NCI-H226 (cell line): ENCODE data around the gene LSM2.
"Not testable (repeated sequence)": the region's sequence is repeated elsewhere in the genome, so short reads cannot be mapped to it uniquely, and the experiment has no call there.

ENCODE experiments used
- DNase-seq: peaks from one replicate; pipeline ENCODE4 v3.0.0-alpha.2; 2015

LSM2 gene

GRCh38 chr6:31827286-31828079 is 20.7 kb upstream of the LSM2 start, which contains the start of gene HSPA1B:
HSPA1B (plus strand) TSS chr6:31827738; CDS start chr6:31827951, 213 bp downstream.
- peak; percentile 100 for DNase-seq

GRCh38 chr6:31826793-31827285 is 20.1 kb upstream of the LSM2 start:
- DNase-seq = peak; percentile 83

GRCh38 chr6:31825553-31825952 is 18.8 kb upstream of the LSM2 start:
- DNase-seq = no peak

DNA sequence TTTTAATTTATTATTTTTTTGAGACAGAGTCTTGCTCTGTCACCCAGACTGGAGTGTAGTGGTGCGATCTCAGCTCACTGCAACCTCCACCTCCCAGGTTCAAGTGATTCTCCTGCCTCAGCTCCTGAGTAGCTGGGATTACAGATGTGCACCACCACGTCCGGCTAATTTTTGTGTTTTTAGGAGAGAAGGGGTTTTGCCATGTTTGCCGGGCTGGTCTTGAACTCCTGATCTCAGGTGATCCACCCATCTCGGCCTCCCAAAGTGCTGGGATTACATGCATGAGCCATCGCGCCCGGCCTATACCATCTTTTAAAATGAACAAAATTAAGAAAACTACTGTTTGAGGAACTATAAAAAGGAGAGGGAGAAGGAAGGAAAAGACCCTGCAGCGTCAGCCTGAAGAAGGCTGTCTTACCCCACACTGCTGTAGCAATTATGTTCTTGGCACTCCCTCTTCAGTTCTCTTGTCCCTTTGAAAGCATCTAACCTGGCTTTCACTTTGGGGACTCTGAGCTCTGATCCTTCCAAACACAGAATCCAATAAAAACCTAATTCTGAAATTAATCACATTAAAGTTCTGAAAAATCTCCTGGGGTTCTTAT is 16.9 kb upstream of the LSM2 start:
- DNase-seq = not testable (repeated sequence)

DNA sequence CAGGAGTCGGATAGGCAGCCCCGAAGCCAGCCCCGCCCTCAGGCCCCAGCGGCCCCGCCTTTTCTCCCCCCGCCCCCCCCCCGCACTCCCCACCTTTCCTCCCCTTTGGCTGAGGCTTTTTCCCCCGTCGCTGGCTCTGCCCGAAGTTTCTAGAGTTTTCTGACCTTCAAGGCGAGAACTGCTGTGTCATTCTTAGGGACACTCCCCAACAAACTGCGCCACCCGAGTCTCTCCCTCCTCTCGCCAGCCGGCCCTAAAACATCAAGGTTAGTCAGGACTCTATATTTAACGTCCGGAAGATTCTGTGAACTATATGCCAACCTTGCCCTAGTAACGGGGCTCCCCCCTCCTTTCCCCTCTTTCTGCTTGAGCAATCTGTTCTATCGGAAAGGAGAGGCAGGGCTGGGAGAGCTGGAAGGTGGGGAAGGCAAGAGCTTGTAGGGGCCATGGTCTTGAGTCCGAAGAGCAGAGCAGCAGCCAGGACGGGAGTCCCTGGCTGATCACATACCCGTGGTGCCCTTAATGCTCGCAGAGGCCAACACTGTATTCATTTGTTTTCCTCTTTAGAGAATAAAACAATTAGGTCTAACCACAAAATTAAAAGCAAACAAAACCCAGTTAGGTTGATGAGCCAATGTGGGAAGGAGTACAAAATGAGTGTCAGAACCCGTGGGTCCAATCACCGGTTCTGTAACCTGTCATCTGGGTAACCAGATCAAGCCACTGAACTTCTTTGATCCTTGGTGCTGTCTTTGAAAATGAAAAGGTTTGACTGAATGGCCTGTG is 15.5 kb upstream of the LSM2 start:
- peak; percentile 61 for DNase-seq

- peak; percentile 36 for DNase-seq
Observed at GRCh38 chr6:31821301-31822035, 14.7 kb upstream of the LSM2 start.

DNA sequence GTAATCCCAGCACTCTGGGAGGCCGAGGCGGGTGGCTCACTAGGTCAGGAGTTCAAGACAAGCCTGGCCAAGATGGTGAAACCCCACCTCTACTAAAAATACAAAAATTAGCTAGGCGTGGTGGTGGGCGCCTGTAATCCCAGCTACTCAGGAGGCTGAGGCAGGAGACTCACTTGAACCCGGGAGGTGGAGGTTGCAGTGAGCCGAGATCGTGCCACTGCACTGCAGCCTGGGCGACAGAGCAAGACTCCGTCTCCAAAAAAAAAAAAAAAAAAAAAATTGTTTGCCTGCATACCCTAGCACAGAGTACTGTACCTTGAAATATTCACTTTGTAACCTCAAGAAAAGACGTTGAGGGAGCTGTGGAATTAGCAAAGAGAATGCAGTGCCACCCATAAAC is 13.6 kb upstream of the LSM2 start:
- DNase-seq = not testable (repeated sequence)

DNA sequence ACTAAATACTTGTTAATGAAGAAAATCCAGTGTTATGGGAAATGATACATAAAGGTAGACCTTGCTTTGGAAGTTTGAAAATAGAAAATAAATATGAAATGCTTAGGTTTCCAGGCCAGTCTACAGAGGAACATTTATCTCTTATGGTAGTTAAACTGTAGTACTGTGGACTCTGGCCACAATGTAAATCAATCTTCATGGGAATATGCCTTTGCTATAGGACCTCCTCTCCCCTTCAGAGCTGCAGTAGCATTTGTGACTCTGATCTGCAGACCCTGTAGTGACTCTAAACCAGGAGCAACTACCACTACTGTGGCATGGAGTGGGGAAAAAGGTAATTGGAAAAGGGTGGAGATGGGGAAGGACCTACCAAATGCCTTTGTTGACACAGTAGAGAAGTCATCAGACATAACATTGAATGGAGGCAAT is 13.1 kb upstream of the LSM2 start:
- DNase-seq = no peak

DNA sequence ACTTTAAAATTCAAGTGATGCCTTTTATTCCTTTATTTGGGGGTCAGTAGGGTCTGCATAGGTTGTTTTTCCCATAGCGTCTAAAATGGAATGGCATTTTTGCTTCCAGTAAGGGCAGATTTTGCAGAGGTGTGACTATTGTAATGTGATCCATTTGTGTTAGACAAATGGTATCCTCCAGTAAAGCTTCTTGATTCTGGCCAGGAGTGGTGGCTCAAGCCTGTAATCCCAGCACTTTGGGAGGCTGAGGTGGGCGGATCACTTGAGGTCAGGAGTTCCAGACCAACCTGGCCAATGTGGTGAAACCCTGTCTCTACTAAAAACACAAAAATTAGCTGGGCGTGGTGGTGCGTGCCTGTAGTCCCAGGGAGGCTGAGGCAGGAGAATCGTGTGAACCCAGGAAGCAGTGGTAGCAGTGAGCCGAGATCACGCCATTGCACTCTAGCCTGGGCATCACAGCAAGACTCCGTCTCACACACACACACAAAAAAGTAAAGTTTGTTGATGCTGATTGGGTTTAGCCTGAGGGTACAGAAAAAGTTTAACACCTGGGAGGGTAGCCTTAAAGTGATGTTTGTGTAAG is 11.3 kb upstream of the LSM2 start:
- DNase-seq = not testable (repeated sequence)

DNA sequence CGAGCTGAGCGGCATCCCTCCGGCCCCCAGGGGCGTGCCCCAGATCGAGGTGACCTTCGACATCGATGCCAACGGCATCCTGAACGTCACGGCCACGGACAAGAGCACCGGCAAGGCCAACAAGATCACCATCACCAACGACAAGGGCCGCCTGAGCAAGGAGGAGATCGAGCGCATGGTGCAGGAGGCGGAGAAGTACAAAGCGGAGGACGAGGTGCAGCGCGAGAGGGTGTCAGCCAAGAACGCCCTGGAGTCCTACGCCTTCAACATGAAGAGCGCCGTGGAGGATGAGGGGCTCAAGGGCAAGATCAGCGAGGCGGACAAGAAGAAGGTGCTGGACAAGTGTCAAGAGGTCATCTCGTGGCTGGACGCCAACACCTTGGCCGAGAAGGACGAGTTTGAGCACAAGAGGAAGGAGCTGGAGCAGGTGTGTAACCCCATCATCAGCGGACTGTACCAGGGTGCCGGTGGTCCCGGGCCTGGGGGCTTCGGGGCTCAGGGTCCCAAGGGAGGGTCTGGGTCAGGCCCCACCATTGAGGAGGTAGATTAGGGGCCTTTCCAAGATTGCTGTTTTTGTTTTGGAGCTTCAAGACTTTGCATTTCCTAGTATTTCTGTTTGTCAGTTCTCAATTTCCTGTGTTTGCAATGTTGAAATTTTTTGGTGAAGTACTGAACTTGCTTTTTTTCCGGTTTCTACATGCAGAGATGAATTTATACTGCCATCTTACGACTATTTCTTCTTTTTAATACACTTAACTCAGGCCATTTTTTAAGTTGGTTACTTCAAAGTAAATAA is 10.6 kb upstream of the LSM2 start:
- DNase-seq = not testable (repeated sequence)

DNA sequence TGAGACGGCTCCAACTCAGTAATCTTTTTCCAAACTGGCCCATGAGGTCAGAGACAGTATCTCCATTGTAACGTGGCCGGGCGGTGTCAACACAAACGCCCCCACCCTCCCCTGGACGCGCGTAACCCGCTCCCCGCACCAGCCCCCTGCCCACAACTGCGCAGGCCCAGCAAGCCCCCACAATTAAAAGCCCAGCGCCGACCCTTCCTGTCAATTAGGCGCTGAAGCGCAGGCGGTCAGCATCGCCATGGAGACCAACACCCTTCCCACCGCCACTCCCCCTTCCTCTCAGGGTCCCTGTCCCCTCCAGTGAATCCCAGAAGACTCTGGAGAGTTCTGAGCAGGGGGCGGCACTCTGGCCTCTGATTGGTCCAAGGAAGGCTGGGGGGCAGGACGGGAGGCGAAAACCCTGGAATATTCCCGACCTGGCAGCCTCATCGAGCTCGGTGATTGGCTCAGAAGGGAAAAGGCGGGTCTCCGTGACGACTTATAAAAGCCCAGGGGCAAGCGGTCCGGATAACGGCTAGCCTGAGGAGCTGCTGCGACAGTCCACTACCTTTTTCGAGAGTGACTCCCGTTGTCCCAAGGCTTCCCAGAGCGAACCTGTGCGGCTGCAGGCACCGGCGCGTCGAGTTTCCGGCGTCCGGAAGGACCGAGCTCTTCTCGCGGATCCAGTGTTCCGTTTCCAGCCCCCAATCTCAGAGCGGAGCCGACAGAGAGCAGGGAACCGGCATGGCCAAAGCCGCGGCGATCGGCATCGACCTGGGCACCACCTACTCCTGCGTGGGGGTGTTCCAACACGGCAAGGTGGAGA is 8.5 kb upstream of the LSM2 start, which contains the start of the genes HSPA1A and HSPA1L:
Gene HSPA1A, plus strand, starts transcription at position 519 of the 814 bp plus-strand sequence. Its CDS starts 214 bp downstream, at position 733.
Gene HSPA1L, minus strand, starts transcription at position 259 of the 814 bp plus-strand sequence. CDS start 3,311 bp downstream, outside the sequence.
- DNase-seq = peak; percentile 97

DNA sequence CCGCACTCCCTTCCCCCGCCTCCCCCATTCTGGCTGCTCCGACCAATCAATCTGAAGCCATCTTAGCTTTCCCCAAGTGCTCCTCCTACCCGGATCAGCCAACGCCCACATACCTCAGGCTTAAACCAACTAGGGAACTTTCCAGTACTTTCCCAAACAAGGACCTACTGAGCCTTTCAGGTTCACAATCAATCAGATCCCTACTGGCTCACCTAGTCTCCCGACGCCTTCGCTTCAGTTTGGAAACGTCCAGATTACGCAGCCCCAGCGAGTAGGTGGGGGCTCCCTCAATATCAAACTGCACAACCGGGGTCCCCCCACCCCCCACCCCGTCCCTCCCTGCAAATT is 7.9 kb upstream of the LSM2 start:
- DNase-seq = peak; percentile 96

- DNase-seq = no peak
Observed at GRCh38 chr6:31813465-31813849, 6.7 kb upstream of the LSM2 start.

GRCh38 chr6:31811645-31812044 is 4.9 kb upstream of the LSM2 start:
- DNase-seq = no peak

DNA sequence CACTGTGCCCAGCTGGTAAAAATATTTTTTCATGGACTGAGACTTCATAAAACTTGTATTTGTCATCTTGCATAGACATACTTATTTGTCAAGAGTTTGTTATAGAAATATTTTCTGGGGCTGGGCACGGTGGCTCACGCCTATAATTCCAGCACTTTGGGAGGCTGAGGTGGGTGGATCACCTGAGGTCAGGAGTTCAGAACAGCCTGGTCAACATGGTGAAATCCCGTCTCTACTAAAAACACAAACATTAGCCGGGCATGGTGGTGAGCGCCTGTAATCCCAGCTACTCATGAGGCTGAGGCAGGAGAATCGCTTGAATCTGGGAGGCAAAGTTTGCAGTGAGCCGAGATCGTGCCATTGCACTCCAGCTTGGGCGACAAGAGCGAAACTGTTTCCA is 1.8 kb upstream of the LSM2 start:
- DNase-seq = not testable (repeated sequence)

GRCh38 chr6:31805939-31806469 is 762 bp downstream of the LSM2 start:
- no peak for DNase-seq

DNA sequence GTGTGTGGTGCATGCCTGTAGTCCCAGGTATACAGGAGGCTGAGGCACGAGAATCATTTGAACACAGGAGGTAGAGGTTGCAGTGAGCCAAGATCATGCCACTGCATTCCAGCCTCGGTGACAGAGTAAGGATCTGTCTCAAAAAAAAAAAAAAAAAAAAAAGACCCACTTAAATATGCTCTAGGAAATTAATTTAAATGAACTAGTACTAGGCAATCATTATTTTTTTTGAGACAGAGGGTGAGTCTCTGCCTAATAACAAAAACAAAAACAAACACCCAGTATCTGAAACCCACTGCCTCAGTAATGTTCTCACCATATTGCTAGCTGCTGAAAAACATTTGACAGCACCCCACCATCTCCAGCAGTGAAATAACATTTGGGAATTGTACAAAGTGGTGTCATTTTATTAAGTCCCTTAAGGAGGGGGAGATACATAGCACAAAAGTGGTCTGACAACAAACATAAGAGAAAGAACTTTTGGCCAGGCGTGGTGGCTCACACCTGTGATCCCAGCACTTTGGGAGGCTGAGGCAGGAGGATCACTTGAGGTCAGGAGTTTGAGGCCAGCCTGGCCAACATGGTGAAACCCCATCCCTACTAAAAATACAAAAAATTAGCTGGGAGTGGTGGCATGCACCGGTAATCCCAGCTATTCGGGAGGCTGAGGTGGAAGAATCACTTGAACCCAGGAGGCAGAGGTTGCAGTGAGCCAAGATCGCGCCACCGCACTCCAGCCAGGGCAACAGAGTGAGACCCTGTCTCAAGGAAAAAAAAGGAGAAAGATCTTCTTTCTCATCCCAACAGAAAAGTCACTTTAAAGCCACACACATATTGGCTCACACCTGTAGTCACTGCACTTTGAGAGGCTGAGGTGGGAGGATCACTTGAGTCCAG is 5.5 kb downstream of the LSM2 start:
- DNase-seq = not testable (repeated sequence)

DNA sequence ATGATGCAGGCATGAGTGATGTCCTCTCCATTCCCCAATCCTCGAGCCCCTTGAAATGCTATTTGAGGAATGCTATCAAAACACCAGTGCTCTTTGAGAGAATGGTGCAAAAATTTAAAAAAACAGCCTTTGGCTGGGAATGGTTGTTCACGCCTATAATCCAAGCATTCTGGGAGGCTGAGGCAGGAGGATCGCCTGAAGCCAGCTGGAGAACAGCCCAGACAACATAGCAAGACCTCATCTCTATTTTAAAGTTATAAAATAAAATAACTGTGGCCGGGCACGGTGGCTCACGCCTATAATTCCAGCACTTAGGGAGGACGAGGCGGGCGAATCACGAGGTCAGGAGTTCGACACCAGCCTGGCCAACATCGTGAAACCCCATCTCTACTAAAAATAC is 7.0 kb downstream of the LSM2 start:
- DNase-seq = no peak

DNA sequence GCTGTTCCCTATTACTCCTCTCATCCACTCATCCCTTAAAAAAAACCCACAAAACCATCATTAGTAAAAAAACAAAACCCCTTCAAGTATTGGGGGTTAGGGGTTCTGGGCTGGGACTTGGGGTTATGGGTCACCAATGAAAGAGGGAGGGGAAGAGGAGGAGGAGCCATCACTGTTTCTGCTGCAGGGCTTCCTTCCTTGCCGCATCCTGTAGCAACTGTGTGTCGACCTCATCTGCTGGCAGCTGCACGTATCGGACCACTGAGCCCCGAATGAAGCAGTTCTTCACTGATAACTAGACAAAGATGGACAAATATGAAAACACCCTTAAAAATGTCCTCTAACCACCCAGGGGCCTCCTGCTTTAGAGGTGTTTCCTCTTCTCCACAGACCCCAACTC is 9.2 kb downstream of the LSM2 start:
- no peak for DNase-seq
